Adrenal gland (tissue), 5 donors: Measurements from ENCODE around the gene BLTP3B.

Experiments used
- POLR2A ChIP-seq, 2 donors: fragments of 450-650 bp; IDR thresholded peaks; one replicate each; pipeline ENCODE4 v1.6.1; 2017; ENCODE audit warnings: antibody characterized with exemption in 2 of 2, mild to moderate bottlenecking in 2 of 2, moderate library complexity in 1 of 2
- TF ChIP-seq, protein P1 (sequence below), 6 experiments: fragments of 450-650 bp in 4 of 6; fragments of 200-600 bp in 2 of 6; sonication (generic) in 1 of 6; IDR thresholded peaks; 1 replicate in 5 of 6; 2 replicates in 1 of 6; pipeline versions ENCODE4 v1.5.1 to v1.8.0; 2016 to 2021; ENCODE audit warnings: antibody characterized with exemption in 6 of 6, mild to moderate bottlenecking in 2 of 6, moderate library complexity in 1 of 6
- donor health status: DM: no; HTN: no; CAD: no.

DNA sequence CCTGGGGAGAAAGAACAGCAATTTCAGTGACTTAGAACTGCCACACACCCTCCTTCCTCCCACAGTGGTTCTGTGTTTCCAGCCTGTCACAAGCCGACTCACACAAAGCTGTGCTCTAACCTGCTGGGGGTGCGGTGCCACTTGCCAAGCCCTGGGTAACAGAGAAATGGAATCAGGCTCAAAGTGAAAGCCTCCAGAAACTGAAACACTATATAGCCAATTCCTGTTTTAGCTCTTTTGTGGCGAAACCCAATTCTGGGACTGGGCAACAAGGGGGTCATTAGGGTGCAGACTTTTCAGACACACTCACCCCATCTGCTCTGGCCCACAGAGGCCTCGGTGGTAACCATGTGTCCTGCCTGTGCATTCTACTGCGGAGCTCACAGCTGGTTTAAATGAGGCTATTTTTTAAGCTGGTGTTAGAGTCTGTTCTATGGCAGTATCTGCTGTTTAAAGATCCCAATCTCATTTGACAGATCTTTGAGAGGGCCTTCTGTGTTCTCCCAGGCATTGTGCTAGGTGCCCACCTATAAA is 42.8 kb upstream of the BLTP3B start:
- TF ChIP-seq, protein P1, sequence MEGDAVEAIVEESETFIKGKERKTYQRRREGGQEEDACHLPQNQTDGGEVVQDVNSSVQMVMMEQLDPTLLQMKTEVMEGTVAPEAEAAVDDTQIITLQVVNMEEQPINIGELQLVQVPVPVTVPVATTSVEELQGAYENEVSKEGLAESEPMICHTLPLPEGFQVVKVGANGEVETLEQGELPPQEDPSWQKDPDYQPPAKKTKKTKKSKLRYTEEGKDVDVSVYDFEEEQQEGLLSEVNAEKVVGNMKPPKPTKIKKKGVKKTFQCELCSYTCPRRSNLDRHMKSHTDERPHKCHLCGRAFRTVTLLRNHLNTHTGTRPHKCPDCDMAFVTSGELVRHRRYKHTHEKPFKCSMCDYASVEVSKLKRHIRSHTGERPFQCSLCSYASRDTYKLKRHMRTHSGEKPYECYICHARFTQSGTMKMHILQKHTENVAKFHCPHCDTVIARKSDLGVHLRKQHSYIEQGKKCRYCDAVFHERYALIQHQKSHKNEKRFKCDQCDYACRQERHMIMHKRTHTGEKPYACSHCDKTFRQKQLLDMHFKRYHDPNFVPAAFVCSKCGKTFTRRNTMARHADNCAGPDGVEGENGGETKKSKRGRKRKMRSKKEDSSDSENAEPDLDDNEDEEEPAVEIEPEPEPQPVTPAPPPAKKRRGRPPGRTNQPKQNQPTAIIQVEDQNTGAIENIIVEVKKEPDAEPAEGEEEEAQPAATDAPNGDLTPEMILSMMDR (IDR thresholded peaks at IDR 0.05): no peak
- no peak for TF ChIP-seq POLR2A (IDR thresholded peaks at IDR 0.05)
